Astrocyte of the spinal cord (primary cell): ENCODE results near the gene PARP16.
A peak's percentile ranks its signal among the peaks of the same experiment; 100 is the strongest.

Source experiments
- DNase-seq: peaks from one replicate; pipeline ENCODE4 v3.0.0; 2011; ENCODE audit warnings: low read depth, low spot score
- H3K4me3 ChIP-seq: 2 replicates; pipeline ENCODE4 v1.5.1; 2011; ENCODE audit warnings: low read depth, mild to moderate bottlenecking, low read length, moderate library complexity
- in situ Hi-C: cut with HindIII; loops from 2 replicates; pipeline ENCODE4 v1.10.0; 2017; ENCODE audit warnings: low sequenced_read_pairs
- TF ChIP-seq, protein P1 (sequence below): IDR thresholded peaks from 2 replicates; pipeline ENCODE4 v1.5.1; 2012; ENCODE audit warnings: low read depth, mild to moderate bottlenecking, low read length, inconsistent platforms

The PARP16 gene

DNA sequence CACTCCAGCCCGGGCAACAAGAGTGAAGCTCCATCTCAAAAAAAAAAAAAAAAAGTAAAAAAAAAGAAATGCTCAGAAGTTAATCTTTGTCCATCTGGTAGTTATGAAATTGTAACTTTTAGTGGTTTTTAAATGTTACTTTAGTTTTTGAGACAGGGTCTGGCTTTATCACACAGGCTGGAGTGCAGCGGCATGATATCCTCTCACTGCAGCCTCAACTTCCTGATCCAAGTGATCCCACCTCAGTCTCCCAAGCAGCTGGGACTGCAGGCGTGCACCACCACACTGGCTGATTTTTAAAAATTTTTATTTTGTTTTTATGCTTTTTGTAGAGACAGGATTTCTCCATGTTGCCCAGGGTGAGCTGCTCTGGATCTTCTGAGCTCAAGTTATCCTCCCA lies 19.1 kb upstream of the PARP16 start:
- DNase-seq, result no peak
- in situ Hi-C loops, result no loop called here
- TF ChIP-seq, protein P1, sequence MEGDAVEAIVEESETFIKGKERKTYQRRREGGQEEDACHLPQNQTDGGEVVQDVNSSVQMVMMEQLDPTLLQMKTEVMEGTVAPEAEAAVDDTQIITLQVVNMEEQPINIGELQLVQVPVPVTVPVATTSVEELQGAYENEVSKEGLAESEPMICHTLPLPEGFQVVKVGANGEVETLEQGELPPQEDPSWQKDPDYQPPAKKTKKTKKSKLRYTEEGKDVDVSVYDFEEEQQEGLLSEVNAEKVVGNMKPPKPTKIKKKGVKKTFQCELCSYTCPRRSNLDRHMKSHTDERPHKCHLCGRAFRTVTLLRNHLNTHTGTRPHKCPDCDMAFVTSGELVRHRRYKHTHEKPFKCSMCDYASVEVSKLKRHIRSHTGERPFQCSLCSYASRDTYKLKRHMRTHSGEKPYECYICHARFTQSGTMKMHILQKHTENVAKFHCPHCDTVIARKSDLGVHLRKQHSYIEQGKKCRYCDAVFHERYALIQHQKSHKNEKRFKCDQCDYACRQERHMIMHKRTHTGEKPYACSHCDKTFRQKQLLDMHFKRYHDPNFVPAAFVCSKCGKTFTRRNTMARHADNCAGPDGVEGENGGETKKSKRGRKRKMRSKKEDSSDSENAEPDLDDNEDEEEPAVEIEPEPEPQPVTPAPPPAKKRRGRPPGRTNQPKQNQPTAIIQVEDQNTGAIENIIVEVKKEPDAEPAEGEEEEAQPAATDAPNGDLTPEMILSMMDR, result no peak
- H3K4me3 ChIP-seq, result no peak overlapping the region

DNA sequence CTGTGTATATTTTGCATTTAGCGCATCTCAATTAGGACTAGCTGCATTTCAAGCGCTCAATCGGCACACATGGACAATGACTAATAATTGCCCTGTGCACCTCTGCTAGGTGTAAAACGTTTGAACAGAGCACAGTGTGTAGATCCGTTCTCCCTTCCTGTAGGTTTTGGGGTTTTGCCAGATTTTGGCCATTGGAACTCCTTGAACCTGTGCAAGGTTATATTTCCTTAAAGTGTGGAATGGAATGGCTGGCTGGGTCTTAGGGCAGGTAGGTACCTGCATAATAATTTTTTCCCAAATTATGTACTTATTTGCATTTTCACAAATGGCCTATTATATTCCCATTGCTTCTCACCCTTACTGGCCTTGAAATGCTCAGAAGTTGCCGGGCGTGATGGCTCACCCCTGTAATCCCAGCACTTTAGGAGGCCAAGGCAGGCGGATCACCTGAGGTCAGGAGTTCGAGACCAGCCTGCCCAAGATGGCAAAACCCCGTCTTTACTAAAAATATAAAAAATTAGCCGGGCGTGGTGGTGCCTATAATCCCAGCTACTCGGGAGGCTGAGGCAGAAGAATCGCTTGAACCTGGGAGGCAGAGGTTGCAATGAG lies 18.6 kb upstream of the PARP16 start:
- TF ChIP-seq, protein P1, result no peak
- no peak overlapping the region for H3K4me3 ChIP-seq
- in situ Hi-C loops, result no loop called here
- no peak for DNase-seq

DNA sequence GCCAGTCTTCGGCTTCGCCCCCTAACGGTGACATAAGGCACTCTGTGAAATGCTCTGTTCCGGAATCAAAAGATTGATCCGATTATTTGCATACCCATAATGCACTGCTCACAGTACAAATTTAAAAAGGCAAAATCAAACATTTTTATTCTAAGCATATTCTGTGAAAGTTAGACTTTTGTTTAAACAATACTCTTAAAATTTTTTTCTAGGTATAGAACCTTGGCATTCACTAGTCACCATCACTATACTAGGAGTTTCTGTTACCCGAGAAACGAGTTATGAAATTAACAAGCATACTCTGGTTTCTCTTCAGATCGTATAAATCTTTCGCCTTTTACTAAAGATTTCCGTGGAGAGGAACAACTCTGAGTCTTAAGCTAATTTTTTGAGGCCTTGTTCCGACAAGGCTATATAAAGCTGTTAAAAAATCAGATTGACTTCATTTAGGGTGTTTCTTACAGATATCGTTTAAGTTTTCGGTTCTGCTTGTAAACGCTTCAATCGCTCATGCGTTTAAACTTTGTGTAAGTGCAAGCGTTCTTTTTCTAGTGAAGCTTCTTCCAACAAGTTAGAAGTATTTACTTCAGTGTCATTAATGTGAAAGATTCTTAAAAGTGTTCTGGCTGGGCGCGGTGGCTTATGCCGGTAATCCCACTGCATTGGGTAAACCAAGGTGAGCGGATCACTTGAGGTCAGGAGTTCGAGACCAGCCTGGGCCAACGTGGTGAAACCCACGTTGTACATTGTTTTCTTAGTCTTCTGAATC lies 17.9 kb upstream of the PARP16 start, which contains the start of gene RNU5B-1:
Gene RNU5B-1 (plus strand): TSS at position 297 of the 769 bp plus-strand sequence.
- in situ Hi-C loops, result no loop called here
- TF ChIP-seq, protein P1, result peak; percentile 92
- peak; percentile 98 for DNase-seq
- peak within 1 kb of the TSS; percentile 42 for H3K4me3 ChIP-seq

DNA sequence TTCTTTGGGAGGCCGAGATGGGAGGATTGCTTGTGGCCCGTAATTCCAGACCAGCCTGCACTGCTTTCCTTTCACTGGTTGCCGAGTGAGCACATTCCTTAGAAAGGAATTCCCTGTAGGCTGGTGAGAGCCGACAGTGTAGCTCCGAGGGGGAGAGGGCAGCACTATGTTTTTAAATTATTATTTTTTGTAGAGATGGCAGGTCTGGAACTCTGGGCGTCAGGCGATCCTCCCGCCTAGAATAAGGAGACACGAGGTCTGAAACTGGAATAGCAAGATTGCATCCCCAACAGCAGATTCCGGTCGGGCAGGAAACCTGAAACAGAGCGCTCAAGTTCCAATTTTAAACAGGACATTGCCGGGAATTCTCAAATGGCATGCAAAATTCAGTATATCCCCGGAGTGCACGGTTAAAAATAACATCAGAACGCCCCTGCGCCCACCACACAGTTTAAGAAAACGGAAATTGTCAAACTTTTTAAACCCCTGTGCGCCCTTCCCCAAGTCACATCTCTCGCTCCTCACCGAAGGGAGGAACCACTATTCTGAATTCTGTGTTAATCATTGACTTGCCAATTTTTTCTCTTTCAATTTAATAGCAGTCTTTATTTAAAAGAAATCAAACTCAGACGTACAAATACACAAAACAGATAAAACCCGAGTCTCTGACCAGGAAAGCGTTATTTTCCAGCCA lies 17.2 kb upstream of the PARP16 start:
- in situ Hi-C loops, result no loop called here
- TF ChIP-seq, protein P1, result no peak
- H3K4me3 ChIP-seq, result peak overlapping the region; percentile 42
- peak; percentile 56 for DNase-seq

DNA sequence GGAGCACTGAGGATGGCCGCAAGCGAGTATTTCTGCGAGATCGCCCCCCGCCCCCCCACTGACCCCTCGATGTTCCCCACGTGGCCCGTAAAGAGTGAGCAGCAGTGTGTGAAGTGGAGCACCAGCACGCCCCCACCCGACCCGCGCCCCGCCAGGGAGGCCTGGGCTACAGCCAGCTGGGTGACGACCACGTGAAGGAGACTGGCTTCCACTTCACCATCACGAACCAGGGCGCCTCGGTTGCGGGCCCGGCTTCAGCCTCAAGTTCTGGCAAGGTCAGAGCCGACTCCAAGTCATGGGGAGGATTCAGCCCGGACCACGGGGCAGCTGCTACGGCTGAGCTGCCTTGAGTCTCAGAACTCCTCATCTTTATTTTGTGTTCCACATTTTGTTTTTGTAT lies 15.4 kb upstream of the PARP16 start:
- no peak overlapping the region for H3K4me3 ChIP-seq
- no peak for DNase-seq
- TF ChIP-seq, protein P1, result no peak
- in situ Hi-C loops, result no loop called here

DNA sequence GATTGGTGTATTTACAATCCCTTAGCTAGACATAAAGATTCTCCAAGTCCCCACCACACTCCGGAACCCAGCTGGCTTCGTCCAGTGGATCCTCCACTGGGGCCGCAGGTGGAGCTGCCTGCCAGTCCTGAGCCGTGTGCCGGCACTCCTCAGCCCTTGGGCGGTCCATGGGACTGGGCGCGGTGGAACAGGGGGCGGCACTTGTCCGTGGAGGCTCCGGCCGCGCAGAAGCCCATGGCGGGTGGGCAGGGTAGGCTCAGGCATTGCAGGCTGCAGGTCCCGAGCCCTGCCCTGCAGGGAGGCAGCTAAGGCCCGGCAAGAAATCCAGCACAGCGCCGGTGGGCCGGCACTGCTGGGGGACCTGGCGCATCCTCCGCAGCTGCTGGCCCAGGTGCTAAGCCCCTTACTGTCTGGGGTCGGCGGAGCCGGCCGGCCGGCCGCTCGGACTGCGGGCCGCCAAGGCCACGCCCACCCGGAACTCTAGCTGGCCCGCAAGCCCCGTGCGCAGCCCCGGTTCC lies 14.3 kb upstream of the PARP16 start:
- TF ChIP-seq, protein P1, result no peak

More for the DNA sequence above, 14.3 kb upstream of the PARP16 start:
- no peak overlapping the region for H3K4me3 ChIP-seq
- no peak for DNase-seq
- in situ Hi-C loops, result no loop called here
